Spinal cord (tissue), 10 donors: Measurements from ENCODE around the gene TMEM255B. TPM values are rescaled to one million over a fixed set of nuclear protein-coding genes. Genes with fewer than 3 reads are reported as not detected.
"Not testable (repeated sequence)": the region's sequence is repeated elsewhere in the genome, so short reads cannot be mapped to it uniquely, and the experiment has no call there.

Experiments
- DNase-seq, 6 donors: peaks; one replicate each; pipeline versions ENCODE4 v3.0.0 to v3.0.0-alpha.2; 2013 to 2015; ENCODE audit warnings: low spot score in 6 of 6, low read depth in 4 of 6
- H3K27ac ChIP-seq: one replicate; pipeline ENCODE4 v1.5.1; 2013; ENCODE audit warnings: low read depth, low read length, control low read depth
- H3K27me3 ChIP-seq: one replicate; pipeline ENCODE4 v1.6.1; 2013; ENCODE audit warnings: low read length; ENCODE audit not compliant: control insufficient read depth, insufficient read depth
- H3K36me3 ChIP-seq: one replicate; pipeline ENCODE4 v1.6.1; 2013; ENCODE audit warnings: low read length; ENCODE audit not compliant: control insufficient read depth, insufficient read depth
- H3K4me1 ChIP-seq: one replicate; pipeline ENCODE4 v1.6.1; 2013; ENCODE audit warnings: low read length; ENCODE audit not compliant: control insufficient read depth, insufficient read depth
- H3K4me3 ChIP-seq: one replicate; pipeline ENCODE4 v1.5.1; 2013; ENCODE audit warnings: low read depth, low read length, control low read depth
- H3K9me3 ChIP-seq: one replicate; pipeline ENCODE4 v1.6.1; 2013; ENCODE audit warnings: low read length; ENCODE audit not compliant: control insufficient read depth, insufficient read depth
- WGBS: methylation state at CpG from one replicate; pipeline ENCODE4 v1.1.5; 2013; ENCODE audit warnings: missing lambda C conversion rate; ENCODE audit not compliant: insufficient coverage; 5-methylcytosine and 5-hydroxymethylcytosine counted together
- long read RNA-seq, 4 donors: transcript quantifications; one replicate each; lab custom pipeline, GENCODE V29; 2026
- polyA plus RNA-seq, 2 donors: library from polyadenylated mRNA; unstranded; fragments of 120-200 nt; gene quantifications; one replicate each; pipeline ENCODE4 v1.2.1, GENCODE V29; 2013; ENCODE audit not compliant: insufficient read length in 2 of 2
- total RNA-seq, 2 donors: library from RNA; depleted of rRNA in 1 of 2; stranded (reverse); fragments of 120-200 nt in 1 of 2; fragments of >200 nt in 1 of 2; gene quantifications; one replicate each; pipeline versions ENCODE4 v1.2.3 to v1.2.4, GENCODE V29; 2013 to 2014
- donor health status: healthy.

Gene TMEM255B
- total RNA-seq (1 to 10 TPM; 1.4 to 1.6 TPM), polyA plus RNA-seq (1 to 10 TPM; 5.1 to 5.6 TPM)
- long read RNA-seq, donor 1, full-length matches to known transcripts: 1 of 1 reads
- long read RNA-seq, donor 1, partial matches to known transcripts: 0 of 1 reads
- long read RNA-seq, donor 1, other reads (novel, unspliced or antisense): 0 of 1 reads
- long read RNA-seq, donor 2: 0 reads
- long read RNA-seq, donor 3, full-length matches to known transcripts: 1 of 1 reads
- long read RNA-seq, donor 3, partial matches to known transcripts: 0 of 1 reads
- long read RNA-seq, donor 3, other reads (novel, unspliced or antisense): 0 of 1 reads
- long read RNA-seq, donor 4: 0 reads

- Histone ChIP-seq H3K36me3 (peaks cover 3% of the 10 kb centered on the region), H3K9me3 (no peaks in the 10 kb centered on the region), H3K27ac (peak within 1 kb of the TSS; percentile 25), H3K4me3 (peak within 1 kb of the TSS; percentile 53), H3K27me3 (peaks cover 28% of the 10 kb centered on the region), H3K4me1 (peaks cover 15% of the 10 kb centered on the region)
- peak in 4 of 6 donors; percentile 33 to 86 (median 68) for DNase-seq
- 1% methylated on average over 80 of the region's 80 CpGs for WGBS
Measured at GRCh38 chr13:113758651-113759524, at the start of gene TMEM255B. TMEM255B (plus strand) TSS chr13:113759226; CDS start chr13:113759270, 44 bp downstream.

- DNase-seq: no peak
- no peaks in the 10 kb centered on the region for H3K36me3 ChIP-seq
- no peak overlapping the region for H3K4me3 ChIP-seq
- H3K27ac ChIP-seq: no peak overlapping the region
- H3K9me3 ChIP-seq: no peaks in the 10 kb centered on the region
- H3K27me3 ChIP-seq: no peaks in the 10 kb centered on the region
- H3K4me1 ChIP-seq: peaks cover 26% of the 10 kb centered on the region
- 77% methylated on average over 11 of the region's 11 CpGs for WGBS
Measured at GRCh38 chr13:113722921-113723320, 36.1 kb upstream of the TMEM255B start.

- no peak overlapping the region for H3K4me3 ChIP-seq
- H3K4me1 ChIP-seq: peaks cover 26% of the 10 kb centered on the region
- H3K27ac ChIP-seq: no peak overlapping the region
- 82% methylated on average over 11 of the region's 13 CpGs for WGBS
- no peak for DNase-seq
- H3K9me3 ChIP-seq: no peaks in the 10 kb centered on the region
- H3K27me3 ChIP-seq: peaks cover 2% of the 10 kb centered on the region
- no peaks in the 10 kb centered on the region for H3K36me3 ChIP-seq
Measured at GRCh38 chr13:113723410-113724015, 35.5 kb upstream of the TMEM255B start.

- H3K36me3 ChIP-seq: no peaks in the 10 kb centered on the region
- H3K9me3 ChIP-seq: no peaks in the 10 kb centered on the region
- peaks cover 2% of the 10 kb centered on the region for H3K27me3 ChIP-seq
- WGBS: 78% methylated on average over 26 of the region's 30 CpGs
- peaks cover 27% of the 10 kb centered on the region for H3K4me1 ChIP-seq
- DNase-seq: no peak
- H3K27ac ChIP-seq: no peak overlapping the region
- H3K4me3 ChIP-seq: peak overlapping the region; percentile 58
Measured at GRCh38 chr13:113724016-113724758, 34.8 kb upstream of the TMEM255B start.

- Histone ChIP-seq H3K36me3 (no peaks in the 10 kb centered on the region), H3K27ac (peak overlapping the region; percentile 82), H3K9me3 (no peaks in the 10 kb centered on the region), H3K27me3 (peaks cover 7% of the 10 kb centered on the region), H3K4me1 (peaks cover 33% of the 10 kb centered on the region), H3K4me3 (peak overlapping the region; percentile 58)
- peak in 5 of 6 donors; percentile 43 to 89 (median 62) for DNase-seq
- 5% methylated on average over 30 of the region's 36 CpGs for WGBS
Measured at GRCh38 chr13:113724780-113725315, 34.2 kb upstream of the TMEM255B start.

- peaks cover 33% of the 10 kb centered on the region for H3K4me1 ChIP-seq
- not testable (repeated sequence) for H3K27ac ChIP-seq, DNase-seq, H3K36me3 ChIP-seq, H3K9me3 ChIP-seq
- H3K4me3 ChIP-seq: peak overlapping the region; percentile 58
- peaks cover 13% of the 10 kb centered on the region for H3K27me3 ChIP-seq
- 0% methylated on average over 1 of the region's 75 CpGs for WGBS
Measured at GRCh38 chr13:113725329-113726105, 33.5 kb upstream of the TMEM255B start.

- not testable (repeated sequence) for H3K9me3 ChIP-seq, H3K36me3 ChIP-seq
- peak overlapping the region; percentile 44 for H3K4me3 ChIP-seq
- 35% methylated on average over 22 of the region's 54 CpGs for WGBS
- H3K27ac ChIP-seq: peak overlapping the region; percentile 71
- H3K27me3 ChIP-seq: peaks cover 16% of the 10 kb centered on the region
- peak in 2 of 6 donors; percentile 56 to 58 for DNase-seq
- peaks cover 33% of the 10 kb centered on the region for H3K4me1 ChIP-seq
Measured at GRCh38 chr13:113726106-113726821, 32.8 kb upstream of the TMEM255B start.

GRCh38 chr13:113726961-113727411 is 32.0 kb upstream of the TMEM255B start:
- Histone ChIP-seq H3K27ac (no peak overlapping the region), H3K4me3 (no peak overlapping the region), H3K36me3 (no peaks in the 10 kb centered on the region), H3K27me3 (peaks cover 16% of the 10 kb centered on the region), H3K9me3 (no peaks in the 10 kb centered on the region), H3K4me1 (peaks cover 33% of the 10 kb centered on the region)
- peak in 1 of 6 donors; percentile 15 for DNase-seq
- WGBS: 93% methylated on average over 10 of the region's 10 CpGs
